Caki2 (cell line): ENCODE results near the gene WAC. TPM values are rescaled to one million over a fixed set of nuclear protein-coding genes. Genes with fewer than 3 reads are reported as not detected.
"Not testable (repeated sequence)": the region's sequence is repeated elsewhere in the genome, so short reads cannot be mapped to it uniquely, and the experiment has no call there.

Source experiments
- DNase-seq: peaks from one replicate; pipeline ENCODE4 v3.0.0-alpha.2; 2015; ENCODE audit warnings: low read depth
- in situ Hi-C: cut with HindIII; loops from 2 replicates; pipeline ENCODE4 v1.10.0; 2016; ENCODE audit warnings: low sequenced_read_pairs, low pct_unique_long_range_greater_than_20kb, mixed read lengths
- total RNA-seq: library from RNA; depleted of rRNA; stranded (reverse); fragments of >200 nt; shearing (Covaris generic); gene quantifications from 2 replicates; pipeline ENCODE4 v1.2.3, GENCODE V29; 2014; ENCODE audit warnings: low replicate concordance

The WAC gene
- total RNA-seq, 1 experiment from 2014 or later, result 39.5 TPM

DNA sequence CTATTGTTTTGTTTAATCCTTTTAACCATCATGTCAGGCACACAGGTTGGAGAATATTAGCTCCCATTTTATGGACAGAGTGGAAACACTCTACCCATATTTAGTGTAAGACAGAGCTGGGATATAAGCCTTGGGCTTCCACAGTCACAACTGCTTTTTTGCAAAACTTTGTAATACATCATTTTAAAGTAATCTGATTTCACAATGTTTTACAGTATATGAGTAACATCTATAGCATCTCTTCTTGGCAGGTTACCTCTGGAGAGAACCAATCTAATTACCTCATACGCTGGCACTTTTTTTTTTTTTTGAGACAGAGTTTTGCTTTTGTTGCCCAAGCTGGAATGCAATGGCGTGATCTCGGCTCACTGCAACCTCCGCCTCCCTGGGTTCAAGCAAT is 12.1 kb upstream of the WAC start:
- in situ Hi-C loops, DNase-seq: not testable (repeated sequence)

DNA sequence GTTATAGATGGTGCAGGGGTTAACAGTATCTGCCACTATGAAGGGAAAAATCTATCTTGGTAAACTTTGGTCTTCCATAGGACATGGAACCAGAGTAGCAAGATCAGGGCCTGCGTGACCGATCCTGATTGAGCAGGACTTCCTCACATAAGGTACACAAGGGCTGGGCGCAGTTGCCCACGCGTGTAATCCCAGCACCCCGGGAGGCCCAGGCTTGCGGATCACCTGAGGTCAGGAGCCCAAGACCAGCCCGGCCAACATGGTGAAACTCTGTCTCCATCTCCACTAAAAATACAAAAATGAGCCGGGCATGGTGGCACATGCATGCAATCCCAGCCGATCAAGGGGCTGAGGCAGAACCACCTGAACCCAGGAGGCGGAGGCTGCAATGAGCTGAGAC is 11.0 kb upstream of the WAC start:
- in situ Hi-C loops, DNase-seq: not testable (repeated sequence)

DNA sequence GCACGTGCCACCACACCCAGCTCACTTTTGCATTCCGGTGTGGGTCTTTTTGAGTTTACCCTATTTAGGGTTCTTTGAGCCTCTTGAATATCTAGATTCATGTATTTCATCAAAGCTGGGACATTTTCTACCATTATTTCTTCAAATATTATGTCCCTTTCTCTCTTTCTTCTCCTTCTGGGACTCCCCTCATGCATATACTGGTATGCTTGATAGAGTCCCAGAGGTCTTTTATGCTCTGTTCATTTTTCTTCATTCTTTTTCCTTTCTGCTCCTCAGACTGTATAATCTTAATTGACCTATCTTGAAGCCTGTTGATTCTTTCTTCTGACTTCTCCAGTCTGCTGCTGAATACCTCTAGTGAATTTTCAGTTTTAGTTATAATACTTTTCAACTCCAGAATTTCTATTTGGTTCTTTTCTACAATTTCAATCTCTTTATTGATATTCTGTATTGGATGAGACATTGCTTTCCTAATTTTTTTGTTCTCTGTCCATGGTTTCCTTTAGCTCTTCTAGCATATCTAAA is 9.1 kb upstream of the WAC start:
- no peak for DNase-seq
- in situ Hi-C loops, result no loop called here

DNA sequence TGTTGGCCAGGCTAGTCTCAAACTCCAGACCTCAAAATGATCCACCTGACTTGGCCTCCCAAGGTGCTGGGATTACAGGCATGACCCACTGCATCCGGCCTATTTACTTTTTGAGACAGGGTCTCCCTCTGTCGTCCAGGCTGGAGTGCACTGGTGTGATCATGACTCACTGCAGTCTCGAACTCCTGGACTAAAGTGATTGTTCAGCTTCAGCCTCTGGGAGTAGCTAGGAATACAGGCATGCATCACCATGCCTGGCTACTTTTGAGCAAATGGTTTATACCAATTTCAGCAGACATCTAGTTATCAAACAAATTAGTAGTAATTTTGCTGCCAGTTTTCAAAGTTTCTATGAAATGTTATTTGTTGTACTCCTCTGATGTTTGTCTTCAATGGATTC is 2.2 kb upstream of the WAC start:
- in situ Hi-C loops, result no loop called here
- no peak for DNase-seq

DNA sequence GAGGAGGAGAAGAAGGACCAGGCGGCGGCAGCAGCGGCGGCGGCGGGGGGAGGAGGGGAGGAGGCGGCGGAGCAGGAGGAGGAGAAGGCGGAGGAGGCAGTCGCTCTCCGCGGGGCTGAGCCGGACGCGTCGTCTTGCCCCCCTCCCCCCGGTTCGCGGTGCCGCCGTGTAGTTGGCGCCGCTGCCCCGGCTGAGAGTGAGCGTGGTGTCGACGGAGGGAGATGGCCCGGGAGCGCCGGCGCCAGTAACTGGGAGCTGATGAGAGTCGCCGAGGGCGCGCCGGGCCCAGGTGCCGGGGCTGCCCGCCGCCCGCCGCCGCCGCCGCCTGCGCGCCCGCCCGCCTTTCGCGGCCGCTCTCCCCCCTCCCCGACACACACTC is 257 bp downstream of the WAC start:
- in situ Hi-C loops, result no loop called here
- no peak for DNase-seq

DNA sequence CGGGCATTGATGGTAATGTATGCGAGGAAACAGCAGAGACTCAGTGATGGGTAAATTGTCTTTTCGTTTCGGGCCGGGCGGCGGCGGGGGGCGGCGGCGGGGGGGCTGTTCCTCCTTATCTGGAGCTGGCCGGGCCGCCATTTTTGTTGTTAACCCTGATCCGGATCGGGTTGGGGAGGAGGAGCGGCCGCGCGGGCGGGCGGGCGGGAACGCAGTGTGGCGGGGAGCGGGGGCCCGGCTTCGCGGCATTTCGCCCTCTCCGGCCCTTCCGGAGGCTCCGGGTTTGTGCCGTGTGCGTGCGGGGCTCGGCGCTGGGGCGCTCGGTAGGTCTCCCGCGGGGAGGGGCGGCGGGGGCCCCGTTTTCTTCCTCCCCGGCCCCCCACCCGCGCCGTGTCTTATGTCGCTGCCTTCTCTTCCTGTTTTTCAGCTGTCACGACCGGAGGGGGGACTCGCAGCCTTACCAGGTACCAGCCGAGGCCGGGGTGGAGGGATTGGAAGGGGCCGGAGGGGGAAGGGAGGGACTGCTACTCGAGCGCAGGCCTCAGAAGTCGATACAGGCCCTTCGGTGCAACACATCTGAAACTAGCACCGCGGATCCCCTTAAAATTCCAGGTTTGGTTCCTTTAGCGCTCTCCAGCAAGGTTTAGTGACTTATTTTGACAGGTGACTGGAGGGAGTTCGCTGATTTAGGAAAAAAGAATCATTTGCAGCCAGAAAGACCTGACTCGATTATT is 820 bp downstream of the WAC start:
- peak; percentile 39 for DNase-seq
- in situ Hi-C loops, result no loop called here

DNA sequence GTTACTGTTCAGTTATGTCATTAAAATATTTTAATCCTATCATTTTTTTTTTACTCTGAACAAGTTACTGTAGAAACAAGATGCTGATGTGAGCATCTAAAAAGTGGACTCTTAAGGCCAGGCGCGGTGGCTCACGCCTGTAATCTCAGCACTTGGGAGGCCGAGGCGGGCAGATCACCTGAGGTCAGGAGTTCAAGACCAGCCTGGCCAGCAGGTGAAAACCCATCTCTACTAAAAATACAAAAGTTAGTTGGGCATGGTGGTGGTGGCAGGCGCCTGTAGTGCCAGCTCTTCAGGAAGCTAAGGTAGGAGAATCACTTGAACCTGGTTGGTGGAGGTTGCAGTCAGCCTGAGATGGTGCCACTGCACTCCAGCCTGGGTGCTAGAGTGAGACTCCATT is 2.9 kb downstream of the WAC start:
- in situ Hi-C loops, result no loop called here
- DNase-seq, result no peak

DNA sequence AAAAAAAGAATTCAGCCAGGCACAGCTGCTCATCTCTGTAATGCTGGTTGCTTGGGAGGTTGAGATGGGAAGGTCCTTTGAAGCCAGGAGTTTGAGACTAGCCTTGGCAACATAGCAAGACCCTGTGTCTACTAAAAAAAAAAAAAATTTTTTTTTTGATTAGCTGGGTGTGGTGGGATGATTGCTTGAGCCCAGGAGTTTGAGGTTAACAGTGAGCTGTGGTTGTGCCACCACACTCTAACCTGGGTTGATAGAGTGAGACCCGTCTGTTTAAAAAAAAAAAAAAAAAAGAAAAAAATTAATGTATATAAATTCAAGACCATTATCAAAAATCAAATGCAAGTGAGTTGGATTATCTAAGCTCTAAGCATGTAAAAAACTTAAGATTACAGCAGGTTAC is 5.7 kb downstream of the WAC start:
- no peak for DNase-seq
- in situ Hi-C loops, result no loop called here

DNA sequence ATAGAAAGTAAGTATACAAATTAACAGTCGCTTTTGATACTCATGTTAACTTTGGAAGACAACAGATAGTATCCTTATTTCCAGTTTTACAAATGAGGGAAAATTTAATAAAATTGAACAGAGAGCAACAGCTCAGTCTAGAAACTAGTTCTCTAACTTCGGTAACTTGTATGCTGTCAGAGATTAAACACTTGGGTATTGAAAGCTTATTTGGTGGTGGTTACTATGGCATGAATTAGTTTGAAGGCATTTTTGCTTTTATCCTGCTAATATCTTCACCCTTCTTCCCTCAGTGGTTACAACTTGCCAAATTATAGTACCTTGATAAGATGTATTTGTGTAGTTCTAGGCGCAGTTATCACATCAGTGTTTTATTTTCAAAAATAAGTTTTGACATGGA is 7.2 kb downstream of the WAC start:
- in situ Hi-C loops, result no loop called here
- no peak for DNase-seq

DNA sequence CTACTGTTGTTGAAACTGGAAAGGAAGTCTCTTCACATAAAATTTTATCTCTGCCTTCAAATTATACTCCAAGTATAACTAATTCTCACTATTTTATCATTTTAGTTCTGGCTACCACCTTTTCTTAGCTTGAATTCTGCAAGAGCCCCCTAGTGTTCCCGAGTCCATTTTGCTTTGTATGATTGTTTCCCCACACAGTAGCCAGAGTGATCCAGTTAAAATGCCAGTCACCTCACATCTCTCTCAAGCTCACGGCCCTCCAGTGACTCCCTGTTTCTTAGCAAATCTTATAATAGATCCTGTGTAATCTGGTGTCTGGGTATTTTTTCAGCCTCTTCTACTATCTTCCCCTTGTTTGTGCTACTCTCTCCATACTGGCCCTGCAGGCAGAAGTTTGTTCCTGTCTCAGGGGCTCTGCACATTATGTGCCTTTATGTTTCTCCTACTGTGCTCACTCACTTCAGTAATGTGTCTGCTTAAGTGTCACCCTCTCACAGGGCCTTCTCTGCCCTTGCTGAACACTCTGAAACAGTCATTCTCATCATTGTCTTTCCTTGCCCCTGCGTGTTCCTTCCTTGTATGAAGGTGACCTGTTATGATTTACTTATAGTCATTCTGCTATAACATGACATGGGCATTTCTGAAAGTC is 8.9 kb downstream of the WAC start:
- in situ Hi-C loops, result no loop called here
- DNase-seq, result no peak

DNA sequence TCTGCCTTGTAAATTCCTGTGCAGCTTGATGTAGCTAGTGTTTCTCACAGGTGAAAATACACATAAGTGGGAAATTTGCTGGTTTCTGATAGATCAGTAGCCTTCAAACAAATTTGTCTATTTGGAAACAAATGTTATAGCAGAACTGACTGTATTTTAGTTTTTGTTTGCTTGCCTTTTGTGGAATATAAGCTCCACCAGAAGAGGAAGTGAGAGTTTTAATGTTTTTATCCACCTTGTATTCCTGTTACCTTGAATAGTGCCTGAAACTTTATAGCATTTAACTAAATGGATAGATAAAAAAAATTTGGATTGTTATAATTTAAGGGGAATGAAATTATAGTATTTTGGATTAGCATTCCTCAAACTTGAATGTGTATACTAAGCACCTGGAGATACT is 9.8 kb downstream of the WAC start:
- no peak for DNase-seq
- in situ Hi-C loops, result no loop called here

DNA sequence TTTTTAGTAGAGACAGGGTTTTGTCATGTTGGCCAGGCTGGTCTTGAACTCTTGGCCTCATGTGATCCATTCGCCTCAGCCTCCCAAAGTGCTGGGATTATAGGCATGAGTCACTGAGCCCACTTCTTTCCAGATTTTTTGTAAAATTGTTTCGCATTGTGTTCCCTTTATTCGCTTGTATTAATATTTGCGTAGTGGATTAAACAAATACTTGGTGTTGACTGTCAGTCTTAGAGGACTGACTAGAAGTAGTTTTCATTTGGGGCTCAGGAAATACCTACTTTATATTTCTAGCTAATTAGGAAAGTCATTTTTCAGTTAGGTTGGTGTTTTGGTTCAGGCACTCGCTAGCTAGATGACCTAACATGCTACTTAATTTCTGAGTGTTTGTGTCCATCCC is 11.1 kb downstream of the WAC start:
- no peak for DNase-seq
- in situ Hi-C loops, result no loop called here

DNA sequence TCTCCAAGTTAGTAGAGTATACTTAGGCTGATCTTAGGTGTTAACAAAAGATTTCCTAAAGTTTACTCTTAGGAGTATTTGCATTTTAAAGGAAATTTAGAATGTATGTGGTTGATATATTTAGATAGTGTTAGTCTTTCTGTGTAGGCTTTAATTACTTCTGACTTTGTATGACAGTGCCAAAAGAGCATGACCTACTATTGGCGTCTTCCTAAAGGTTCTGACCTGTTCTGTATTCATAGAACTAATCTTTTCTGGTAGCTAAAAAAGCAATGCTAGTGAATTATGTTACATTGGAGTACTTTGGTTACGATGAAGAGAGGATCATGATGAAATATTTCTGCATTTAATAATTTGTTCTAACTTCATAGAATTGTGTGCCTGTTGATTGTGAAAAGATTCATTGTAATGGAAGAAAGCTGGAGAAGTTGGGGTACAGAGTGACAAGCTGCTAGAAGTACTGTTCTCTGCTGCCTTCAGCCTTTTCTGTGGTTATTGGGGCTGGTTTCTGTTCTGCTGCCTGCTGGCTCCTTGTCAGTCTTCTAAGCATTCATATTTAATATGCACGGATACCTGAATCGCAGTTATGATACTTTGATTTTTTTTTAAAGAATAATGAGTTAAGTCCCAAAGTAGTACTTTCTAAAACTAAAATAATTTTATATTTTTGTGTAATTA is 13.2 kb downstream of the WAC start:
- DNase-seq, result no peak
- in situ Hi-C loops, result no loop called here

DNA sequence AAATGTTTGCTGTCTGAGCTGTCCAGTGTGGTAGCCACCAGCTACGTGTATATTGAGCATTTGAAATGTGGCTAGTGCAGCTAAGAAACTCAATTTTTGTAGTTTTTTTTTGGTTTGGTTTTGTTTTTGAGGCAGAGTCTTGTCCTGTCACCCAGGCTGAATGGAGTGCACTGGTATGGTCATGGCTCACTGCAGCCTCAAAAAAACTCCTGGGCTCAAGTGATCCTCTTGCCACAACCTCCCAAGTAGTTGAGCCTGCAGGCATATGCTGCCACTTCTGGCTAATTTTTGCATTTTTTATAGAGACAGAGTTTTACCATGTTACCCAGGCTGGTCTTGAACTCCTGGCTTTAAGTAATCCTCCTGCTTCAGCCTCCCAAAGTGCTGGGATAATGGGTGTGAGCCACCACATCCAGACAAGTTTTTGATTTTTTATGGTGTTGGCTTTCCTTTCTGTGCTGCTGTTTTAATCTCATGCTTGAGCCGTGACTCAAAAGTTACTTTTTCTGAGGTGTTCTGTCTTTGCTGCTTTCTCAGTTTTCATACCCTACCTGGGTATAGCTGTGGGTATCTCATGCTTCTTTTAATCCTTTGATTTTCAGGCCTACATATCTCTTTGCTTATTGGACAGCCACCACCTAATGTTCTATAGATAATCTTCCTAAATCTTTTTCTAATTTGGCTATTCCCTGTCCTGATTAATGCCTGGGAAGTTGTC is 16.0 kb downstream of the WAC start:
- in situ Hi-C loops, result no loop called here
- no peak for DNase-seq

DNA sequence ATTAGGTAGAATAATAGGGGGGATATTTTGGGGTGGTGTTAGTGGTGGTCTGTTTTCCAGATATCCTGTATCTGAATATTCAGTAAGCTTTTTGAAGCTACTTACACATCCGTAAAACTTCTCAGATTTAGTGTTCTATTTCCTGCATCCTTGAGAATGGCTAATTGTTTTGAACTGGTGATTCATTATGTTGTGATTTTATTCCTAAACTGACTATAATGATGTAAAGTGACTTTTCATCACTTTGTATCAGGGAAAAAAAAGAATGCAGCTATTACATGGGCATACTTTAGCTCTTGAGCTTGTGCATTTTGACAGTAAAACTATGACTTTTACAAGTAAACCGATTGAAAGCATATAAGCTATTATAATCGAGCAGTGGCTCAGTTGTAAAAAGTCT is 18.2 kb downstream of the WAC start:
- in situ Hi-C loops, result no loop called here
- no peak for DNase-seq

DNA sequence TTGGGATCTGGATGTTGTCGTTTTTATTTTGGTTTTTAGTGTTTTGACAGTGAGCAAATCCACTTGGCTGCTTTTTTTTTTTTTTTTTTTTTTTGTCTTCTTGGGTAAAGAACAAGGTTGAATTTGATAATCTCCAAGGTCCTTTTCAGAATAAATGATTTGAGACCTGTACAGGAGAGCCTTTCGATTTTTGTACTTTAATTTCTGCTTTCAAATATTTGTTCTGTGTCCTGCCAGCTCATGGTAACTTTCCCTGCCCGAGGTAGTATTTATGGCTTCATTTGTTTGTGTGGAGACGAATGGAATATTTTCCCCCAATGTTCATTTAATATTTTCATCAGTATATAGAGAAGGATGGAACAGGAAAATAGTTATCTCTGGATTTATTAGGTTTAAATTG is 19.9 kb downstream of the WAC start:
- no peak for DNase-seq
- in situ Hi-C loops, result no loop called here

DNA sequence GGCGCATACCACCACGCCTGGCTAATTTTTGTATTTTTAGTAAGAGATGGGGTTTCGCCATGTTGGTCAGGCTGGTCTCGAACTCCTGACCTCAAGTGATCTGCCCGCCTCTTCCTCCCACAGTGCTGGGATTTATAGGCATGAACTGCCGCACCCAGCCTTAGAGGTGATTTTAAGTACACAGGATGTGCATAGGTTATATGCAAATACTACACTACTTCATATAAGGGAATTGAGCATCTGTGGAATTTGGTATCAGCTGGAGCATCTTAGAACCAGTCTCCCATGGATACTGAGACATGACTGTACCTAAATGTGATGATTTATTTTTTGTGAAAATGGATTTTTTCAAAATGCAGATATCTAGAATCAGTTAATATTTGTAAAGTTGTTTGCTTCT is 21.1 kb downstream of the WAC start:
- no peak for DNase-seq
- in situ Hi-C loops, result no loop called here

DNA sequence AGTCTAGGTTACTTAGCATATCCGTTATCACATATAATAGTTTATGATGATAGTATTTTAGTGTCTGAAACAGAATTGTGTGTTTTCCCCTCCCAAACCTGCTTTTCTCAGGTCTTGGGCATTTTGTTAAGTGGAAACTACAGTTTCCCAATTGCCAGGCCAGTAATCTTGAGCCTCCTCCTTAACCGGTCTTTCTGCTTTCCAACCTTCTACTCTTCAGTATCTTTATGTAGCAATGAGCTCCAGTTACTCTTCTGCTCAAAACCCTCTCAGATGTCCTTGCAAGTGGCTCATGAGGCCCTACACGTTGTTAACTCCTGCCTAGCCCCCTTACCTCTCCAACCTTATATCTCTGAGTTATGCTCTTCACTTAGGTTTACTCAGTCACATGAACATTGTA is 22.0 kb downstream of the WAC start:
- no peak for DNase-seq
- in situ Hi-C loops, result no loop called here

DNA sequence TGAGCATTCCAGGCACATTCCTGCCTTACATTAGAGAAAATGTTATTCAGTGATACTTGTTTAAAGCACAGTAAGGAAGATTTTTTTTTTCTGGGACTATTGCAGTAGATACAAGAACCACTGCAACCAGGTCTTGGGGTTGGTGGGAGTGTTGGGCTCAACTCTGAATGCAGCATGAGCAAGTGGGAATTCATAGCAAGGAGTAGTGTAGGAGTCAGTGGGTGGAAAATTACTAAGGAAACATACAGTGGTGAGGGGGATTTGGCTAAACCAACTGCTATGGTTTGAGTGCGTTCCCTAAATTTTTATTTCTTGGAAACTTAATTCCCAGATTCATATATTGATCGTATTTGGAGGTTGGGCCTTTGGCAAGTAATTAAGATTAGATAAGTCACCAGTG is 22.4 kb downstream of the WAC start:
- in situ Hi-C loops, result no loop called here
- DNase-seq, result no peak
